Sigmoid colon (tissue), 7 donors: ENCODE results near the gene CCDC126. TPM values are rescaled to one million over a fixed set of nuclear protein-coding genes. Genes with fewer than 3 reads are reported as not detected.

Source experiments
- DNase-seq: peaks from one replicate; pipeline ENCODE4 v3.0.0-alpha.2; 2019
- H3K27ac ChIP-seq, 4 donors: fragments of 200-600 bp; sonication (generic); one replicate each; pipeline ENCODE4 v1.5.1; 2016 to 2019; ENCODE audit warnings: mild to moderate bottlenecking in 1 of 4
- H3K27me3 ChIP-seq, 3 donors: fragments of 200-600 bp; sonication (generic); one replicate each; pipeline ENCODE4 v1.5.1; 2019; ENCODE audit warnings: mild to moderate bottlenecking in 1 of 3
- H3K36me3 ChIP-seq, 4 donors: fragments of 200-600 bp; sonication (generic); one replicate each; pipeline ENCODE4 v1.5.1; 2016 to 2019
- H3K4me1 ChIP-seq, 4 donors: fragments of 200-600 bp; sonication (generic); one replicate each; pipeline ENCODE4 v1.5.1; 2017 to 2019
- H3K4me3 ChIP-seq, 4 donors: fragments of 200-600 bp; sonication (generic); one replicate each; pipeline ENCODE4 v1.5.1; 2017 to 2019; ENCODE audit warnings: mild to moderate bottlenecking in 2 of 4, moderate library complexity in 1 of 4
- H3K9me3 ChIP-seq, 4 donors: fragments of 200-600 bp in 3 of 4; sonication (generic) in 3 of 4; one replicate each; pipeline versions ENCODE4 v1.5.1 to v1.6.1; 2013 to 2019
- CTCF ChIP-seq, 4 experiments: fragments of 450-650 bp in 3 of 4; fragments of 200-600 bp in 1 of 4; IDR thresholded peaks; one replicate each; pipeline ENCODE4 v1.5.1; 2016 to 2019; ENCODE audit warnings: antibody characterized with exemption in 4 of 4, mild to moderate bottlenecking in 3 of 4, moderate library complexity in 2 of 4
- EP300 ChIP-seq, 4 donors: sonication (generic); formaldehyde crosslinking; IDR thresholded peaks; one replicate each; pipeline ENCODE4 v1.6.1; 2017; ENCODE audit warnings: antibody characterized with exemption in 4 of 4
- POLR2A ChIP-seq, 2 donors: fragments of 450-650 bp; IDR thresholded peaks; one replicate each; pipeline ENCODE4 v1.6.1; 2016; ENCODE audit warnings: antibody characterized with exemption in 2 of 2, mild to moderate bottlenecking in 2 of 2, moderate library complexity in 2 of 2
- POLR2AphosphoS5 ChIP-seq, 4 donors: sonication (generic); formaldehyde crosslinking; IDR thresholded peaks; one replicate each; pipeline ENCODE4 v1.6.1; 2017; ENCODE audit warnings: antibody characterized with exemption in 4 of 4
- WGBS, 2 donors: extraction: QIAGEN DNeasy Blood & Tissue Kit; methylation state at CpG; one replicate each; pipeline ENCODE4 v1.1.7; 2013; 5-methylcytosine and 5-hydroxymethylcytosine counted together
- intact Hi-C: fragments of 100-400 bp; cut with DNase I; formaldehyde crosslinking; loops from one replicate; pipeline ENCODE4 v1.15.1; 2023
- polyA plus RNA-seq, 3 donors: library from polyadenylated mRNA; stranded (reverse); fragments of 200-250 nt; gene quantifications; one replicate each; pipeline ENCODE4 v1.2.3, GENCODE V29; 2013
- total RNA-seq, 4 donors: library from RNA; depleted of rRNA; stranded (reverse); fragments of >200 nt; gene quantifications; one replicate each; pipeline ENCODE4 v1.1.0, GENCODE V29; 2016
- donor health status: healthy with polysubstance abuse.
- donor health status: Bipolar disorder and iron deficiency.
- donor health status: healthy.

The CCDC126 gene
- total and polyA plus RNA-seq, 7 donors: 5.0 to 25.0 (median 11.1) TPM

- WGBS, 2 donors: 81% methylated on average over 4 of the region's 4 CpGs
- Histone ChIP-seq H3K36me3 (no peaks in the 10 kb centered on the region), H3K4me3 (no peak overlapping the region), H3K27ac (no peak overlapping the region), H3K4me1 (peaks cover 0 to 24% (median 9%) of the 10 kb centered on the region in 4 donors), H3K27me3 (no peaks in the 10 kb centered on the region), H3K9me3 (no peaks in the 10 kb centered on the region)
- intact Hi-C loops: no loop called here
- no peak for TF ChIP-seq POLR2AphosphoS5 (IDR thresholded peaks at IDR 0.05)
- TF ChIP-seq EP300 (IDR thresholded peaks at IDR 0.05): no peak
- no peak for TF ChIP-seq CTCF (IDR thresholded peaks at IDR 0.05)
- TF ChIP-seq POLR2A (IDR thresholded peaks at IDR 0.05): no peak
- no peak for DNase-seq
Observed at GRCh38 chr7:23600236-23600635, 3.1 kb downstream of the CCDC126 start.

GRCh38 chr7:23603632-23604295 is 6.6 kb downstream of the CCDC126 start:
- intact Hi-C loops: no loop called here
- 81 to 89% methylated on average over 4 of the region's 4 CpGs for WGBS, 2 donors
- no peak for TF ChIP-seq POLR2AphosphoS5 (IDR thresholded peaks at IDR 0.05)
- no peak for TF ChIP-seq POLR2A (IDR thresholded peaks at IDR 0.05)
- no peak for TF ChIP-seq EP300 (IDR thresholded peaks at IDR 0.05)
- no peak for TF ChIP-seq CTCF (IDR thresholded peaks at IDR 0.05)
- Histone ChIP-seq H3K9me3 (no peaks in the 10 kb centered on the region), H3K36me3 (no peaks in the 10 kb centered on the region), H3K4me1 (peaks cover 0 to 11% (median under 1%) of the 10 kb centered on the region in 4 donors), H3K27me3 (no peaks in the 10 kb centered on the region), H3K27ac (no peak overlapping the region), H3K4me3 (no peak overlapping the region)
- no peak for DNase-seq

- intact Hi-C loops: no loop called here
Observed at GRCh38 chr7:23604296-23604640, 7.1 kb downstream of the CCDC126 start.

GRCh38 chr7:23607130-23607529 is 9.9 kb downstream of the CCDC126 start:
- no peak for DNase-seq
- Histone ChIP-seq H3K4me3 (no peak overlapping the region), H3K27ac (no peak overlapping the region), H3K36me3 (peaks cover 0 to 6% (median 0%) of the 10 kb centered on the region in 4 donors), H3K9me3 (no peaks in the 10 kb centered on the region), H3K27me3 (no peaks in the 10 kb centered on the region), H3K4me1 (no peaks in the 10 kb centered on the region)
- TF ChIP-seq POLR2A (IDR thresholded peaks at IDR 0.05): no peak
- no peak for TF ChIP-seq POLR2AphosphoS5 (IDR thresholded peaks at IDR 0.05)
- TF ChIP-seq CTCF (IDR thresholded peaks at IDR 0.05): no peak
- TF ChIP-seq EP300 (IDR thresholded peaks at IDR 0.05): no peak
- intact Hi-C loops: no loop called here

More at GRCh38 chr7:23604296-23604640, 7.1 kb downstream of the CCDC126 start:
- Histone ChIP-seq H3K27ac (no peak overlapping the region), H3K4me1 (peaks cover 0 to 6% (median 0%) of the 10 kb centered on the region in 4 donors), H3K4me3 (no peak overlapping the region), H3K27me3 (no peaks in the 10 kb centered on the region), H3K36me3 (no peaks in the 10 kb centered on the region), H3K9me3 (no peaks in the 10 kb centered on the region)
- TF ChIP-seq POLR2AphosphoS5 (IDR thresholded peaks at IDR 0.05): no peak
- no peak for TF ChIP-seq EP300 (IDR thresholded peaks at IDR 0.05)
- no peak for TF ChIP-seq POLR2A (IDR thresholded peaks at IDR 0.05)
- no peak for TF ChIP-seq CTCF (IDR thresholded peaks at IDR 0.05)
- DNase-seq: no peak

GRCh38 chr7:23607866-23608265 is 10.7 kb downstream of the CCDC126 start:
- no peak for DNase-seq
- Histone ChIP-seq H3K4me1 (no peaks in the 10 kb centered on the region), H3K36me3 (peaks cover 0 to 6% (median 0%) of the 10 kb centered on the region in 4 donors), H3K4me3 (no peak overlapping the region), H3K27me3 (no peaks in the 10 kb centered on the region), H3K27ac (no peak overlapping the region), H3K9me3 (no peaks in the 10 kb centered on the region)
- TF ChIP-seq POLR2A (IDR thresholded peaks at IDR 0.05) (no peak), EP300 (IDR thresholded peaks at IDR 0.05) (no peak), POLR2AphosphoS5 (IDR thresholded peaks at IDR 0.05) (no peak), CTCF (IDR thresholded peaks at IDR 0.05) (no peak)
- intact Hi-C loops: no loop called here
- WGBS, 2 donors: 93 to 96% methylated on average over 8 of the region's 8 CpGs
